Nephron (organoid): ENCODE results near the gene LTO1.

Source experiments
- H3K27ac Mint-ChIP-seq, 3 experiments: 2 replicates each; pipeline ENCODE4 v1.8.0; 2020; ENCODE audit warnings: mixed read lengths in 3 of 3, mild to moderate bottlenecking in 2 of 3, moderate library complexity in 1 of 3
- H3K27me3 Mint-ChIP-seq: 2 replicates; pipeline ENCODE4 v1.8.0; 2021; ENCODE audit warnings: low read depth, mild to moderate bottlenecking, moderate library complexity, mixed read lengths
- H3K36me3 Mint-ChIP-seq: 2 replicates; pipeline ENCODE4 v1.8.0; 2020; ENCODE audit warnings: low read depth, mixed read lengths
- H3K4me1 Mint-ChIP-seq: 2 replicates; pipeline ENCODE4 v1.8.0; 2020; ENCODE audit warnings: mixed read lengths
- H3K4me3 Mint-ChIP-seq, 3 experiments: 2 replicates each; pipeline ENCODE4 v1.8.0; 2020; ENCODE audit warnings: mild to moderate bottlenecking in 3 of 3, mixed read lengths in 3 of 3, moderate library complexity in 2 of 3
- H3K9me3 Mint-ChIP-seq: 2 replicates; pipeline ENCODE4 v1.8.0; 2020; ENCODE audit warnings: mixed read lengths
- CTCF ChIP-seq, 3 experiments: fragments of 200-600 bp; sonication (generic); IDR thresholded peaks; one replicate each; pipeline ENCODE4 v1.5.0; 2021; ENCODE audit warnings: antibody characterized with exemption in 3 of 3; ENCODE audit not compliant: unreplicated experiment in 3 of 3

The LTO1 gene

GRCh38 chr11:69665669-69666068, 9.5 kb downstream of the LTO1 start:
- Mint-ChIP-seq H3K27ac (no peak overlapping the region), H3K9me3 (no peaks in the 10 kb centered on the region), H3K27me3 (no peaks in the 10 kb centered on the region), H3K4me3 (no peak overlapping the region), H3K4me1 (peaks cover 14% of the 10 kb centered on the region), H3K36me3 (peaks cover 25% of the 10 kb centered on the region)
- TF ChIP-seq CTCF (IDR thresholded peaks at IDR 0.05; ENCODE audit: unreplicated experiment in 3 of 3): no peak

GRCh38 chr11:69664901-69665300, 10.3 kb downstream of the LTO1 start:
- Mint-ChIP-seq H3K27me3 (no peaks in the 10 kb centered on the region), H3K4me3 (no peak overlapping the region), H3K4me1 (peaks cover 11% of the 10 kb centered on the region), H3K36me3 (peaks cover 17% of the 10 kb centered on the region), H3K27ac (no peak overlapping the region), H3K9me3 (no peaks in the 10 kb centered on the region)
- no peak for TF ChIP-seq CTCF (IDR thresholded peaks at IDR 0.05; ENCODE audit: unreplicated experiment in 3 of 3)

- no peaks in the 10 kb centered on the region for H3K27me3 Mint-ChIP-seq
Measured at GRCh38 chr11:69664103-69664775, 10.9 kb downstream of the LTO1 start.

GRCh38 chr11:69663326-69663725, 11.8 kb downstream of the LTO1 start:
- H3K4me3 Mint-ChIP-seq: no peak overlapping the region
- H3K27ac Mint-ChIP-seq: no peak overlapping the region
- no peaks in the 10 kb centered on the region for H3K9me3 Mint-ChIP-seq
- peaks cover 18% of the 10 kb centered on the region for H3K4me1 Mint-ChIP-seq
- H3K27me3 Mint-ChIP-seq: no peaks in the 10 kb centered on the region
- no peak for TF ChIP-seq CTCF (IDR thresholded peaks at IDR 0.05; ENCODE audit: unreplicated experiment in 3 of 3)
- H3K36me3 Mint-ChIP-seq: peaks cover 14% of the 10 kb centered on the region

More at GRCh38 chr11:69664103-69664775, 10.9 kb downstream of the LTO1 start:
- Mint-ChIP-seq H3K9me3 (no peaks in the 10 kb centered on the region), H3K4me1 (peaks cover 17% of the 10 kb centered on the region), H3K4me3 (no peak overlapping the region), H3K36me3 (peaks cover 17% of the 10 kb centered on the region), H3K27ac (no peak overlapping the region)
- no peak for TF ChIP-seq CTCF (IDR thresholded peaks at IDR 0.05; ENCODE audit: unreplicated experiment in 3 of 3)

GRCh38 chr11:69662806-69663205, 12.3 kb downstream of the LTO1 start:
- Mint-ChIP-seq H3K36me3 (peaks cover 11% of the 10 kb centered on the region), H3K4me3 (no peak overlapping the region), H3K9me3 (no peaks in the 10 kb centered on the region), H3K4me1 (peaks cover 22% of the 10 kb centered on the region), H3K27me3 (no peaks in the 10 kb centered on the region), H3K27ac (no peak overlapping the region)
- TF ChIP-seq CTCF (IDR thresholded peaks at IDR 0.05; ENCODE audit: unreplicated experiment in 3 of 3): no peak
